Measurements from ENCODE around the gene MTR. TPM values are rescaled to one million over a fixed set of nuclear protein-coding genes. Genes with fewer than 3 reads are reported as not detected.
A peak's percentile ranks its signal among the peaks of the same experiment; 100 is the strongest.

Gene MTR
- 34.7 TPM for total RNA-seq

DNA sequence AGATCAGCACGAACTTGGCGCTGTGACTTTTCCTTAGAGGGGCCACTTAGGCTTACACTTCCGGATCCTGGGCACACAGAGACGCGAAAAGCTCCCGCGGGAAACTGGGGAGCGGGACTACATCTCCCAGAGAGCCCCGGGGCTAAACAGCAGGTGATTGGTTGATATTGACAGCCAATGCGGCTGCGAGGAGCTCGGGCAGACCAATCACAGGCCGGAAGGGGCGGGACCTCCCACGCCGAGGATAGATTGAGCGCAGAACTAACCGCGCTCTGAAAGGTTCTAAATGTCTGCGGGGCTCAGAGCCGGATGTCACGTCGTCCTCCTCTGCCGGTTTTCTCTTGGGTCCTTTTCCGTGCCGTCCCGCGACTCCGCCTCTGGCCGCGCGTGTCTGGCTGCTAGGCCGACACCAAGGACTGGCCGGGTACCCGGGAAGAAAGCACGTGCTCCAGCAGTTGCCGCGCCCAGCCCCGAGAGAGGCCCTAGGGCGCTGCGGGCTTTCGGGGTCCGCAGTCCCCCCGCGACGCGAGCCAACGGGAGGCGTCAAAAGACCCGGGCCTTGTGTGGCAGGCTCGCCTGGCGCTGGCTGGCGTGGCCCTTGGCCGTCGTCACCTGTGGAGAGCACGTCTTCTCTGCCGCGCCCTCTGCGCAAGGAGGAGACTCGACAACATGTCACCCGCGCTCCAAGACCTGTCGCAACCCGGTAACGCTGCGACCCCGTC lies at the start of gene MTR:
TSS of gene MTR (plus strand) at position 258 of the 722 bp plus-strand sequence. CDS start at position 670, 412 bp downstream.
- peaks cover 25% of the 10 kb centered on the region for H3K4me1 ChIP-seq (ENCODE audit: insufficient read depth, low read length)
- H3K27me3 ChIP-seq (ENCODE audit: insufficient read depth, low read length) = peaks cover 6% of the 10 kb centered on the region
- H3K4me3 ChIP-seq (ENCODE audit: low read length) = peak within 1 kb of the TSS; percentile 94
- no peaks in the 10 kb centered on the region for H3K9me3 ChIP-seq (ENCODE audit: low read depth, low read length)

DNA sequence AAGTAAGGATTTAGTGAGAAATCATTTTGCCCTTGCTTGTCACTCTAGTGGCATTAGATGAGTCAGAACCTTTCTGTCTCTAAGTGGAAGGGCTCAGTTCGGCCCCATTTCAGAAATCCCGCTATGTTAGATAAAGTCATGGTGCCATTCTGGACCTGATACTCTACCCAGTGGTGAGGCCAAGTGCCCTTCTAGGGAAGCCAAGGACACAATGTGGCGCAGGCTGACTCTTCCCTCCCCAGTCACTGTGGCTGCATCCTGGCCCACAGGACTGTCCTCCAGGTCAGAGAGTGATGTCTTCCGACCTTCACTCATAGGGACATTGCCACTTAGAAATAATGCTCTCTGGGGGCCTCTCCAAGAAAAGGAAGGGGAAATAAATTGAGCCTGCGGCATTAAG lies 48.3 kb upstream of the MTR start:
- Histone ChIP-seq H3K9me3 (ENCODE audit: low read depth, low read length) (no peaks in the 10 kb centered on the region), H3K27me3 (ENCODE audit: insufficient read depth, low read length) (no peaks in the 10 kb centered on the region), H3K4me1 (ENCODE audit: insufficient read depth, low read length) (no peaks in the 10 kb centered on the region), H3K4me3 (ENCODE audit: low read length) (no peak overlapping the region)

DNA sequence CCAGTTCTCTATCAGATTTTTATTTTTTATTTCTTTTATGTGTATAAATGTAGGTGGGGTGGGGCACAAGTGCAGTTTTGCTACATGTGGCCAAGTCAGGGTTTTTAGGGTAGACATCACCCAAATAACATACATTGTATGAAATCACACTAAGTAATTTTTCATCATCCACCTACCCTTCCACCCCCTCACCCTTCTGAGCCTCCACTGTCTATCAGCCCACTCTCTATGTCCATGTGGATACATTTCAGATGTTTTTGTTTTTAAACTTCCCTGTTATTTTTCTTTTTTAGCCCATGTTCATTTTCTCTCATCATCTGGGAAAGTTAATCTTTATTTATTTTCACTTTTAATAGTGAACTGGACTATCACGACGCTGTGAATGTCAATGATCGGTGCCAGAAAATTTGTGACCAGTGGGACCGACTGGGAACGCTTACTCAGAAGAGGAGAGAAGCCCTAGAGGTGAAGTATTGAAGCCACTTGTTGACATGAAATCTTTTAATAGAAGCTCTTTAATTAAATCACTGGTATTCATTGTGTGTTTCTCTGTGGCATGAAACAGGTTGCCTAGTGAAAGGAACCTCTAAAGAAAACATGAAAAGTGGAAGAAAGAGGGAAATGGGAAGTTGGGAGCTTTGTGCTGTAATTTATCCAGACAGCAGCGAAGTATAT lies 47.6 kb upstream of the MTR start:
- Histone ChIP-seq H3K4me3 (ENCODE audit: low read length) (no peak overlapping the region), H3K27me3 (ENCODE audit: insufficient read depth, low read length) (no peaks in the 10 kb centered on the region), H3K4me1 (ENCODE audit: insufficient read depth, low read length) (no peaks in the 10 kb centered on the region), H3K9me3 (ENCODE audit: low read depth, low read length) (no peaks in the 10 kb centered on the region)

DNA sequence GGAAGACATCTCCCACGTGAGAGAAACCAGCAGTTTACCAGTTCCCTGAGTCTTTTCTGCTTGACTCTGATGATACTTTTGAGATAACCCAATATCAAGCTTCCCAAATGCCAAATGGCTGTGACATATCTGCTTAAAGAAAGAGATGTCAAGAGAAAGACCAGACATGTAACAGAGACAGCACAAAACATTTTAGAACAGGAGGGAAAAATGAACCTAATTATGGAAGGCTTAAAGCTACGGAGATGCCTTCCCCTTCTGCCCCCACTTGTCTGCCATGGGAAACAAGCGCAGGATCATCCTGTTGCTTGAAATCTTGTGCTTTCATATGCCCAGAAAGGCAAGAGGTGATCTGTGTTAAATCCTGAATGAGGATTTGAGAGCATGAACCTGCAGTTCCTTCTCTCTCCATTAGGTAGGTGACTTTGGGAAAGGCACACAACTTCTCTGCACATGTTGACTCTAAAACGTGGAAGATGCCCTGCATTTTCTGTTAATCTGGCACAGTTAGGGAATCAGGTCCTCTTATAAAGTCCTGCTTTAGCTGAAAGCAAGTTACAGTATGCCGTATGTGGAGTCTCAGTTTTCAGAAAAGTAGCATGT lies 46.7 kb upstream of the MTR start:
- Histone ChIP-seq H3K4me1 (ENCODE audit: insufficient read depth, low read length) (no peaks in the 10 kb centered on the region), H3K4me3 (ENCODE audit: low read length) (no peak overlapping the region), H3K9me3 (ENCODE audit: low read depth, low read length) (no peaks in the 10 kb centered on the region)

DNA sequence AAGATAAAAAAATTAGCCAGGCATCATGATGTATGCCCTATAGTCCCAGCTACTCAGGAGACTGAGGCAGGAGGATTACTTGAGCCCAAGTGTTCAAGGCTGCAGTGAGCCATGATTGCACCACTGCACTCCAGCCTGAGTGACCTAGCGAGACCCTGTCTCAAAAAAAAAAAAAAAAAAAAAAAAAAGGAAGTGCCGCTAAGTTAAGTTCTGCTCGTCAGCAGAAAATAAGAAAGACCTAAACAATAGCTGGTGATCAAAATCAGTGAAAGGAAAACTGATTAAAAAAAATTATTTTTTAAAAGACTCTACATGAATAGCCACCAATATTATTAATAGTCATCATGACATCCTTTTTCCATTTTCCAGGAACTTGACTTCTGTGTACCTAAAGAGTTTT lies 44.2 kb upstream of the MTR start:
- no peak overlapping the region for H3K4me3 ChIP-seq (ENCODE audit: low read length)
- no peaks in the 10 kb centered on the region for H3K27me3 ChIP-seq (ENCODE audit: insufficient read depth, low read length)
- no peaks in the 10 kb centered on the region for H3K4me1 ChIP-seq (ENCODE audit: insufficient read depth, low read length)
- no peaks in the 10 kb centered on the region for H3K9me3 ChIP-seq (ENCODE audit: low read depth, low read length)

More for the DNA sequence above, 46.7 kb upstream of the MTR start:
- H3K27me3 ChIP-seq (ENCODE audit: insufficient read depth, low read length) = no peaks in the 10 kb centered on the region

DNA sequence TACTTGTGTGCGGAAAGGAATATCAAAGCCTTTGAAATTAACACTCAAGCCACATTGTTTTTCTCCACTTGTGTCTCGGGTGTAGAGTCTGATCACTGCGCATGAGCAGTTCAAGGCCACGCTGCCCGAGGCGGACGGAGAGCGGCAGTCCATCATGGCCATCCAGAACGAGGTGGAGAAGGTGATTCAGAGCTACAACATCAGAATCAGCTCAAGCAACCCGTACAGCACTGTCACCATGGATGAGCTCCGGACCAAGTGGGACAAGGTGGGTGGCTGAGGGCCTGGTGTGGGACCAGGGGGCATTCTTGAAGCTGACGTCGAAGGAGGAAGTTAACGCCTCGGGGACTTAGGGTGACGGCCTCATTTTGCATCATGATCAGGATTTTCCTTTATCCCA lies 43.7 kb upstream of the MTR start:
- H3K27me3 ChIP-seq (ENCODE audit: insufficient read depth, low read length) = no peaks in the 10 kb centered on the region

DNA sequence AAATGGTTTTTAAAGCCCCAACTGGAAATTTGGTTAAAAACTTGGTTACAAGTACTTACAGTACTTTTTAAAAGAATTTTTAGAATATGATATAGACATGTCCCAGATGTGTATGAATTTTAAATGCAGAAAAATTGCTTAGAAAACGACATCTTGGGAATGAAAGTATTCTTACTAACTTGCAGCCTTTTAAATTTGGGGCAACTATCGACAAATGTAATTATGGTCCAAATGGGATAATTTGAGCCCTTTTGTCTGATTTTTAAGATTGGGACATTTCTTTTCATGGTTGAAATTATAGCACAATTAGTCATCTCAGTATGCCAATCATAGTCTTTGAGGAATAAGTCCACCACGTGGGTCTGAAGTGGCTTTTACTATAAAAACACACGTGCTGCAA lies 43.2 kb upstream of the MTR start:
- Histone ChIP-seq H3K27me3 (ENCODE audit: insufficient read depth, low read length) (no peaks in the 10 kb centered on the region), H3K4me1 (ENCODE audit: insufficient read depth, low read length) (no peaks in the 10 kb centered on the region), H3K4me3 (ENCODE audit: low read length) (no peak overlapping the region), H3K9me3 (ENCODE audit: low read depth, low read length) (no peaks in the 10 kb centered on the region)

More for the DNA sequence above, 43.7 kb upstream of the MTR start:
- H3K4me1 ChIP-seq (ENCODE audit: insufficient read depth, low read length) = no peaks in the 10 kb centered on the region
- no peaks in the 10 kb centered on the region for H3K9me3 ChIP-seq (ENCODE audit: low read depth, low read length)
- no peak overlapping the region for H3K4me3 ChIP-seq (ENCODE audit: low read length)

DNA sequence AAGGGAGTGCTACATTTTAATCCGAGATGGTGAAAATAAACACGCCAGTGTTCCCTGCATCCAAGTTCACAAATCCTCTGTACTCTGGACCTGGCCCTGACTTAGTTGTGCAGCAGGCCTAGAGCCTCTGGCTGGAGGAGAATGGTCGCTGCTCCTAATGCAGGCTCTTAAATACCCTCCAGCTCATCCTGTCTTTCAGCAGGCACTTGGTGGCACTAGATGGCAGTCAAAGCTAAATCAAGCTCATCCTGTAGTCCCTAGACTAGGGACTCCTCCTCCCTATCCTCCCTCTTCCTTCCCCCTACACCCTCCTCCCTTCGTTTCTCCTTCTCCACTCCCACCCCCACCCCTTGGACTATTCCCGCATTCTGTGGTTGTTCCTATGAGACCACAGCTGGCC lies 41.6 kb upstream of the MTR start:
- Histone ChIP-seq H3K4me1 (ENCODE audit: insufficient read depth, low read length) (no peaks in the 10 kb centered on the region), H3K9me3 (ENCODE audit: low read depth, low read length) (no peaks in the 10 kb centered on the region), H3K4me3 (ENCODE audit: low read length) (no peak overlapping the region)

DNA sequence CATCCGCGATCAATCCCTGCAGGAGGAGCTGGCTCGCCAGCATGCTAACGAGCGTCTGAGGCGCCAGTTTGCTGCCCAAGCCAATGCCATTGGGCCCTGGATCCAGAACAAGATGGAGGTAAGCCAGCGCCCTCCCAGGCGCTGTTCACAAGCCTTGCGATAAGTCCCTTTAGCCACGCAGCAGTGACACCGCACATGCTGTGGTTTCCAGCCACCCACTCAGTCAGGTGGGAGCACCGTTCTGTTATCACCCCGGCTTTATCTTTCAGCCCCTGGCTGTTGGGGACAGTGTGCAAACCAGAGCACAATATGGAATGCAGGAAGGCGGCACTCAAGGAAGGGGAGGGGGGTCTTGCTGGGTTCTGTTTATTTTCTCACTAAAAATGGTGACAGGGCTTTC lies 41.1 kb upstream of the MTR start:
- Histone ChIP-seq H3K4me1 (ENCODE audit: insufficient read depth, low read length) (no peaks in the 10 kb centered on the region), H3K27me3 (ENCODE audit: insufficient read depth, low read length) (no peaks in the 10 kb centered on the region)

More for the DNA sequence above, 41.6 kb upstream of the MTR start:
- H3K27me3 ChIP-seq (ENCODE audit: insufficient read depth, low read length) = no peaks in the 10 kb centered on the region

DNA sequence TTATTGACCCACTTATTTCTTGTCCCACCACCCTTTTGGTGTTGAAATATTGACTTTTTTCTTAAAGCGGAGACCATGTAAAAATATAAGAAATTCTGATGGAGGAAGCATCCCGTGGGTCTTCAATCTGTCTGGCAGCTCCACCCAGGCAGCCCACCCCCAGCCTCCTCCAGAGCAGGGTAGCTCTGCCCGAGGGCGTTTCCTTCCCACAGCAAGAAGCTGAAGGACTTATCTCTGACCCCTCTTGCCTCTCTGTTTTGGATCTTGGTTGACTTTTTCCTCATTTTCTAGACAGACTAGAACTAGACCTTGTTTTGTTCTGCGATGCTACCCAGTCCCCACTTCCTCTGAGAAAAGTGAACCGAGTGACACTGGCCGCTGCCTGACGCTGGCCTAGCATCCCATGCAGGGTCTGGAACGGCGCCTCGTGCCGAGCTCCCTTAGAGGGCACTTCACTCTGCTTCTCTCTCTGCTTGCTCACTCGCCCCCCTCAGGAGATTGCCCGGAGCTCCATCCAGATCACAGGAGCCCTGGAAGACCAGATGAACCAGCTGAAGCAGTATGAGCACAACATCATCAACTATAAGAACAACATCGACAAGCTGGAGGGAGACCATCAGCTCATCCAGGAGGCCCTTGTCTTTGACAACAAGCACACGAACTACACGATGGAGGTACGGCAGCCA lies 40.4 kb upstream of the MTR start:
- Histone ChIP-seq H3K4me3 (ENCODE audit: low read length) (no peak overlapping the region), H3K27me3 (ENCODE audit: insufficient read depth, low read length) (no peaks in the 10 kb centered on the region), H3K4me1 (ENCODE audit: insufficient read depth, low read length) (no peaks in the 10 kb centered on the region), H3K9me3 (ENCODE audit: low read depth, low read length) (no peaks in the 10 kb centered on the region)

More for the DNA sequence above, 41.1 kb upstream of the MTR start:
- Histone ChIP-seq H3K9me3 (ENCODE audit: low read depth, low read length) (no peaks in the 10 kb centered on the region), H3K4me3 (ENCODE audit: low read length) (no peak overlapping the region)

DNA sequence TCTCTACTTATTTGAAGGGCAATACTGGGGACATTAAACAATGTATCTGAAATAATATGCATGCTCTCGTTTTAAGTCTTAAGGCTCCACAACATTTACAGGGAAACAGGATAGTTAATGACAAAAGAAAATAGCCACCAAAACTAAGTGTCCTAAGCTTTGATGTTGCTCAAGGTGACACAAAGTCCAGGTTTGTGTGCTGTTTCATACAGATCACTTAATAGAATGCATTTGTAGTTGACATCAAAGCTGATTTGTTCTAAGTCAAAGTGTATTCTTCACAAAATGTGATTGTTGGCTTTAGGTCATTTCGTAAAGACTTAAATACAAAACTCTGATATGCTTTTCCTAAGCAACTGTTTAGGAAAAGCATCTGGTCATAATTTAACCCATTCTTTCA lies 37.5 kb upstream of the MTR start:
- Histone ChIP-seq H3K9me3 (ENCODE audit: low read depth, low read length) (no peaks in the 10 kb centered on the region), H3K4me3 (ENCODE audit: low read length) (no peak overlapping the region), H3K4me1 (ENCODE audit: insufficient read depth, low read length) (no peaks in the 10 kb centered on the region), H3K27me3 (ENCODE audit: insufficient read depth, low read length) (no peaks in the 10 kb centered on the region)

DNA sequence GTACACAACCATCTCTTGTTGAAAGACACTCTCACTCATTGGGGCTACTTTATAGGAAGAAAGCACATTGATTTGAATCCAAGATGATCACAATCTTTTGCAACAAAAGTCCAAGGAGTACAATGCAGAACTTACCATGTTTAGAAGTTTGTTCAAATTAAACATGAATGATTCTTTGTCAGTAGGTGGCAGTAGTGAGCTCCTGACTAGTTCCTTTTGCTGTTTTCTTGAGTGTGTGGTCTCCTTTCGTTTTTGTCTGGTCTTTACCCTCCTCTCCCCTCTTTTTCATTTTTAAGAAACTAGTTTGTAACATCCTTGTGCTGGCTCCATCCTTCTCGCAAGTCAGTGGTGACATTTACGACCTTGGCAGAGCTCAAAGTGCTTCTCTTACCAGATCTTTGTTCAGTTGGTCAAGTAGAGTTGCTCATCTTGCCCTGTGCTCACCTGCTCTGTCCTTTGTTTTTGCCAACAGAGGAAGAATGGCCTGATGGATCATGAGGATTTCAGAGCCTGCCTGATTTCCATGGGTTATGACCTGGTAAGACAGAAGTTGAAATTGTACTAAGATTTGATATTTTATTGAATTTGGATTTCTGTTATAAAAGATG lies 35.7 kb upstream of the MTR start:
- no peaks in the 10 kb centered on the region for H3K9me3 ChIP-seq (ENCODE audit: low read depth, low read length)
- H3K4me3 ChIP-seq (ENCODE audit: low read length) = no peak overlapping the region
- H3K27me3 ChIP-seq (ENCODE audit: insufficient read depth, low read length) = no peaks in the 10 kb centered on the region
- no peaks in the 10 kb centered on the region for H3K4me1 ChIP-seq (ENCODE audit: insufficient read depth, low read length)

DNA sequence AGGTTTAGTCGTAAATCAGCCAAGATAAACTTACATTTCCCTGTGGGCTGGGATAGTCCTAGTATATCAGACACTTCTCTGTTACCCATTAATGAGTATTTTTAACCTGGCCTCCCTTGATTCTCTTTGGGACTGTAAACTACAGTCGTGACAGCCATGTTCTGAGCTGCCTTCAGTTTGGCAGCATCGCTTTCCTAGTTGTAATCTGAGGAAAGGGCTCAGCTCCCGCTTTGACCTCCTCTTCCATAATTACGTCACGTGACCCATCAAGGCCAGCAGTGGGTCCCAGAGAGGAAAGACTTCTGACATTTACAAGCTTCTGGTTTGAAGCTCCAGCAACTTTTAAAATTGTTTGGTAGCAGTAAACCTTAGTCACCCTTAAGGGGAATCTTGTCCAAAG lies 34.6 kb upstream of the MTR start:
- H3K27me3 ChIP-seq (ENCODE audit: insufficient read depth, low read length) = no peaks in the 10 kb centered on the region
- no peaks in the 10 kb centered on the region for H3K4me1 ChIP-seq (ENCODE audit: insufficient read depth, low read length)
- no peaks in the 10 kb centered on the region for H3K9me3 ChIP-seq (ENCODE audit: low read depth, low read length)
- no peak overlapping the region for H3K4me3 ChIP-seq (ENCODE audit: low read length)

DNA sequence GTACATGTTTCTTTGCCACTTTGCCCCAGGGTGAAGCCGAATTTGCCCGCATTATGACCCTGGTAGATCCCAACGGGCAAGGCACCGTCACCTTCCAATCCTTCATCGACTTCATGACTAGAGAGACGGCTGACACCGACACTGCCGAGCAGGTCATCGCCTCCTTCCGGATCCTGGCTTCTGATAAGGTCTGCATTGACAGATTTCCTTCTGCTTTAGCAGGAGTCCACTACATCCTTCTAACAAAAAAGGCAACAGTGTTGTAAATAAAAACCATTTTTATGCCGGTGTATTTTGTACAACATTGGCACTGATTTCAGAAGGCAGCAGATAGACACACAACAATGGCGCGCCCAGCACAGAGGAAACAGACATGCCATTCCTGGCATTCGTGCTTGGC lies 34.1 kb upstream of the MTR start:
- Histone ChIP-seq H3K4me1 (ENCODE audit: insufficient read depth, low read length) (no peaks in the 10 kb centered on the region), H3K4me3 (ENCODE audit: low read length) (no peak overlapping the region), H3K9me3 (ENCODE audit: low read depth, low read length) (no peaks in the 10 kb centered on the region), H3K27me3 (ENCODE audit: insufficient read depth, low read length) (no peaks in the 10 kb centered on the region)

All from mononuclear cell (primary cell).